Esophagus squamous epithelium (tissue), 4 donors: ENCODE data around the gene FOXO3.

Source experiments
- POLR2A ChIP-seq, 4 donors: fragments of 450-650 bp; IDR thresholded peaks; one replicate each; pipeline ENCODE4 v1.6.1; 2017; ENCODE audit warnings: antibody characterized with exemption in 4 of 4, mild to moderate bottlenecking in 4 of 4, moderate library complexity in 3 of 4
- TF ChIP-seq, protein P1 (sequence below), 6 experiments: fragments of 450-650 bp in 4 of 6; fragments of 200-600 bp in 2 of 6; sonication (generic) in 2 of 6; IDR thresholded peaks; one replicate each; pipeline ENCODE4 v1.5.1; 2016 to 2019; ENCODE audit warnings: antibody characterized with exemption in 6 of 6, mild to moderate bottlenecking in 4 of 6, moderate library complexity in 4 of 6

DNA sequence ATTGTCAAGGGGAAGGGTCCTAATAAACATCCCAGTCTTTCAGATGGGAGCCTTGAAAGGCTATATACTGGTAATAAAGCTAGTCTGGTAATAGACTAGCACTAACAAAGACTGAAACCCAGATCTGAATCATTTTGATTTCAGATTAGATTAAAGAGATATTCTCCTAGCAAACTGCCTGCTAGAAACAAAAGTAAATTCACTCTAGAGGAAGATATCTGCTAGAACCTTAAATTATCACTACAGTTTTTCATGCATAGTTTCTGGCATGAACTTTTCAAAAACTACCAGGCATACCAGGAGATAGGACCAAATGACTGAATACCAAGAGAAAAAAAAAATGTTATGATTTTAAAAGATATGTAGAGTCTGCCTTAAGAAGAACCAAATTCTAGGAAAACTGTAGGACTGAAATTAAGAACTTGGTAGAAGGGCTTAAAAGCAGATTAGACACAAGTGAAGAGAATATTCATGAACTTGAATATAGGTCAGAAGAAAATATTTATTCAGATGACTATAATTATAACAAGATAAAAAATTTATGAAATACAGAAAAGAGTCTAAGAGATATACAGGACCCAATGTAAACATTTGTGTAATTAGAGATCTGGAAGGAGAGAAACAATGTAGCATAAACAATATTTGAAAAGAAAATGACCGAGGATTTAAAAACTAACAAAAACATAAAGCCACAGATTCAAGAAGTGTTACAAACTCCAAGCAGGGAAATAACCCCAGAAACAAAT lies 141.6 kb downstream of the FOXO3 start:
- TF ChIP-seq, protein P1, sequence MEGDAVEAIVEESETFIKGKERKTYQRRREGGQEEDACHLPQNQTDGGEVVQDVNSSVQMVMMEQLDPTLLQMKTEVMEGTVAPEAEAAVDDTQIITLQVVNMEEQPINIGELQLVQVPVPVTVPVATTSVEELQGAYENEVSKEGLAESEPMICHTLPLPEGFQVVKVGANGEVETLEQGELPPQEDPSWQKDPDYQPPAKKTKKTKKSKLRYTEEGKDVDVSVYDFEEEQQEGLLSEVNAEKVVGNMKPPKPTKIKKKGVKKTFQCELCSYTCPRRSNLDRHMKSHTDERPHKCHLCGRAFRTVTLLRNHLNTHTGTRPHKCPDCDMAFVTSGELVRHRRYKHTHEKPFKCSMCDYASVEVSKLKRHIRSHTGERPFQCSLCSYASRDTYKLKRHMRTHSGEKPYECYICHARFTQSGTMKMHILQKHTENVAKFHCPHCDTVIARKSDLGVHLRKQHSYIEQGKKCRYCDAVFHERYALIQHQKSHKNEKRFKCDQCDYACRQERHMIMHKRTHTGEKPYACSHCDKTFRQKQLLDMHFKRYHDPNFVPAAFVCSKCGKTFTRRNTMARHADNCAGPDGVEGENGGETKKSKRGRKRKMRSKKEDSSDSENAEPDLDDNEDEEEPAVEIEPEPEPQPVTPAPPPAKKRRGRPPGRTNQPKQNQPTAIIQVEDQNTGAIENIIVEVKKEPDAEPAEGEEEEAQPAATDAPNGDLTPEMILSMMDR (IDR thresholded peaks at IDR 0.05) = no peak
- no peak for TF ChIP-seq POLR2A (IDR thresholded peaks at IDR 0.05)
